ENCODE measurements around the gene SYNJ2. TPM values are rescaled to one million over a fixed set of nuclear protein-coding genes. Genes with fewer than 3 reads are reported as not detected.

The SYNJ2 gene
- total RNA-seq, 2 experiments from 2014 or later = 38.2 to 38.5 TPM

DNA sequence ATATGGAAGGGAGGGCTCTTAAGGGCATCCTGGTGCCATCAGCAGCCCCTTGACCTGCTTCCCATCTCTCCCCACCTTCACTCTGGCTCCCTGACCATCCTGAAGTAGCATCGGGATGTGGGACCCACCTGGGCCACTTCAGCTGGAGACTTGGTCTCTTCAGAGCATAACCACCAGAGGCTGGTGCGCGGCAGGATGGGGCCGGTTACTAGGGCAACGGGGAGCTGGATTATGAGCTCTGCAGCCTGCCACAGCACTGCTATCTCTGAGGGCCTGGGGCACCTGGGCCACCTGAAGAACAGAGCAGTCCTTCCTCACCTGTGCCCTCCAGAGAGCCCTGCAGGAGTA lies 79.7 kb downstream of the SYNJ2 start:
- H3K4me1 Mint-ChIP-seq (ENCODE audit: low read depth) = peaks cover 35% of the 10 kb centered on the region
- DNase-seq = no peak
- no peaks in the 10 kb centered on the region for H3K9me3 Mint-ChIP-seq (ENCODE audit: insufficient read depth)
- no peak overlapping the region for H3K4me3 Mint-ChIP-seq
- peaks cover 12% of the 10 kb centered on the region for H3K36me3 Mint-ChIP-seq (ENCODE audit: low read depth)
- POLR2A ChIA-PET = interaction anchor here (1.5 kb wide), 1 partner anchor 77 kb away, joined by 3 read pairs; no protein-coding TSS in a partner anchor
- H3K27ac Mint-ChIP-seq = no peak overlapping the region
- ATAC-seq = no peak
- CTCF ChIA-PET = interaction anchor here (1.1 to 1.4 kb wide), 3 partner anchors 9 to 393 kb away, joined by 3 to 10 read pairs (median 4); no protein-coding TSS in a partner anchor
- no peaks in the 10 kb centered on the region for H3K27me3 Mint-ChIP-seq (ENCODE audit: low read depth)

DNA sequence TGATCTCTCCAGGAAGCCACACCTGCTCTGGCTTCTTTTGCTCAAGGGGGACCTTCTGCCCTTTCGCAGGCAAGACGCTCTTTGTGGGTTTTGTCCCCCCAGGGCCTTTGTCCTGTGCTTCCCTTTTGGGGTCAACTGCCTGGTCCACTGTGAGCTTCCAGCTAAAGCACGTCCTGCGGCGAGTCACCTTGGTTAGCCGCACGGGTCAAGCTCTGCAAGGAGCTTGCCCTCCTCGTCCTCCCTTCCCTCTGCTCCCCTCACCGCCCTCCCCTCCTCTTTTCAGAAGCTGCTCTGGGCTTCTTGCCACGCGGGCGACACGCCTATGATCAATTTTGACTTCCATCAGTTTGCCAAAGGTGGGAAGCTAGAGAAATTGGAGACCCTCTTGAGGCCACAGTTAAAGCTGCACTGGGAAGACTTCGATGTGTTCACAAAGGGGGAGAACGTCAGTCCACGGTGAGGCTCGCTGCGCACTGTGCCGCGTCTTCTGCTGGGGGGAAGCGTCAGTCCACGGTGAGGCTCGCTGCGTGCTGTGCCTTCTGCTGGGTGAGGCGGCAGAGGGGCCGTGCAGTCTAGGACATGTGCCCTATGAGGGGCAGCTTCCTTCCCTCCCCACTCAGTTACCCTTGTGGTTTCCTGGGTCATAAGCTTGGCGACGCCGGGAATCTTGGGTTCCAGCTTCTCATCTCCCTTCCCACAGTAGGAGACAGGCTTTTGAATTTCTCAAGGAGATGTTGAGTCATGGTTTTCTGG lies 80.2 kb downstream of the SYNJ2 start:
- peaks cover 15% of the 10 kb centered on the region for H3K36me3 Mint-ChIP-seq (ENCODE audit: low read depth)
- H3K4me1 Mint-ChIP-seq (ENCODE audit: low read depth) = peaks cover 31% of the 10 kb centered on the region
- ChIA-PET POLR2A (interaction anchor here (1.5 kb wide), 1 partner anchor 77 kb away, joined by 3 read pairs; no protein-coding TSS in a partner anchor), CTCF (interaction anchor here (1.1 to 1.7 kb wide), 4 partner anchors 10 to 394 kb away, joined by 3 to 8 read pairs (median 6); no protein-coding TSS in a partner anchor)
- DNase-seq (no peak), ATAC-seq (no peak)
- no peak overlapping the region for H3K4me3 Mint-ChIP-seq
- H3K27ac Mint-ChIP-seq = no peak overlapping the region
- no peaks in the 10 kb centered on the region for H3K27me3 Mint-ChIP-seq (ENCODE audit: low read depth)
- no peaks in the 10 kb centered on the region for H3K9me3 Mint-ChIP-seq (ENCODE audit: insufficient read depth)

DNA sequence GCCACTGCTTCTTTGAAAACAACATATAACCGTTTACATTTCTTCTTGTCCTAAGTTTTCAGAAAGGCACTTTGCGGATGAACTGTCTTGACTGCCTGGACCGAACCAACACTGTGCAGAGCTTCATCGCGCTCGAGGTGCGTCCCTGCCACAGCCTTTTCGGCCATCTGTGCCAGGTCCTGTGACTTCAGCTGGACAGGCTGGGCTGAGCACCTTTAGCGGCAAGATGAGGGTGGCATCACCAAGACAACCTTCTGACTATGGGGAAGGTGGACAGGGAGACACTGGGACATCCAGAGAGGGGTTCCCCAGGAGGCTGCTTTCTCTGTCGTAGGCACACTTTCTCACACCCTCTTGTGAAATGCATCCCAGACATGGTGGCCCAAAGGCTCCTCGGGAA lies 82.1 kb downstream of the SYNJ2 start:
- DNase-seq (no peak), ATAC-seq (no peak)
- Mint-ChIP-seq H3K36me3 (ENCODE audit: low read depth) (peaks cover 19% of the 10 kb centered on the region), H3K4me3 (no peak overlapping the region), H3K4me1 (ENCODE audit: low read depth) (peaks cover 30% of the 10 kb centered on the region), H3K27ac (no peak overlapping the region), H3K9me3 (ENCODE audit: insufficient read depth) (no peaks in the 10 kb centered on the region), H3K27me3 (ENCODE audit: low read depth) (no peaks in the 10 kb centered on the region)
- ChIA-PET POLR2A (no interaction called here), CTCF (interaction anchor here (1.3 to 1.8 kb wide), 3 partner anchors 8 to 38 kb away, joined by 4 to 8 read pairs (median 8); no protein-coding TSS in a partner anchor)

DNA sequence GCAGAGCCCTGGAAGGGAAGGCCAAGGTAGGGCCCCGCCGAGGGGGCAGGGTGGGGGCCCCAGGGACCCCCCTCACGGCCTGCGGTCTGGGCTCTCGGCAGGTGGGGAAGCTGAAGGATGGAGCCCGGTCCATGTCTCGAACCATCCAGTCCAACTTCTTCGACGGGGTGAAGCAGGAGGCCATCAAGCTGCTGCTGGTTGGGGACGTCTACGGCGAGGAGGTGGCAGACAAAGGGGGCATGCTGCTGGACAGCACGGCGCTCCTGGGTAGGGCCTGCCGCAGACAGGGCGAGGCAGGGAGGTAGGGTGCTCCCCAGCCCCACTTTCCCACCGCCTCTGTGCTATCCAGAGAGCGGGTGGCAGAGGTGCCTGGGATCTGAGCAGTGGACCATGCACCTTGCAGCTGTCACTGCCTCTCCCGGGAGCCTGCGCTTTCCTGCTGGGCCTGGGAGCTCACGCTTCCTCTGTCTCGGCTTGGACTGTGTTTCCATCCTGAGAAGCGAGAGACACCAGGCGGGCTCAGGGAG lies 83.1 kb downstream of the SYNJ2 start:
- ChIA-PET CTCF (interaction anchor here (1.1 to 1.8 kb wide), 2 partner anchors 39 to 308 kb away, joined by 3 to 8 read pairs; no protein-coding TSS in a partner anchor), POLR2A (interaction anchor here (1.1 kb wide), 1 partner anchor 9 kb away, joined by 3 read pairs; no protein-coding TSS in a partner anchor)
- no peaks in the 10 kb centered on the region for H3K9me3 Mint-ChIP-seq (ENCODE audit: insufficient read depth)
- ATAC-seq (no peak), DNase-seq (no peak)
- H3K27ac Mint-ChIP-seq = no peak overlapping the region
- H3K27me3 Mint-ChIP-seq (ENCODE audit: low read depth) = no peaks in the 10 kb centered on the region
- H3K4me3 Mint-ChIP-seq = no peak overlapping the region
- H3K36me3 Mint-ChIP-seq (ENCODE audit: low read depth) = peaks cover 27% of the 10 kb centered on the region
- peaks cover 36% of the 10 kb centered on the region for H3K4me1 Mint-ChIP-seq (ENCODE audit: low read depth)

DNA sequence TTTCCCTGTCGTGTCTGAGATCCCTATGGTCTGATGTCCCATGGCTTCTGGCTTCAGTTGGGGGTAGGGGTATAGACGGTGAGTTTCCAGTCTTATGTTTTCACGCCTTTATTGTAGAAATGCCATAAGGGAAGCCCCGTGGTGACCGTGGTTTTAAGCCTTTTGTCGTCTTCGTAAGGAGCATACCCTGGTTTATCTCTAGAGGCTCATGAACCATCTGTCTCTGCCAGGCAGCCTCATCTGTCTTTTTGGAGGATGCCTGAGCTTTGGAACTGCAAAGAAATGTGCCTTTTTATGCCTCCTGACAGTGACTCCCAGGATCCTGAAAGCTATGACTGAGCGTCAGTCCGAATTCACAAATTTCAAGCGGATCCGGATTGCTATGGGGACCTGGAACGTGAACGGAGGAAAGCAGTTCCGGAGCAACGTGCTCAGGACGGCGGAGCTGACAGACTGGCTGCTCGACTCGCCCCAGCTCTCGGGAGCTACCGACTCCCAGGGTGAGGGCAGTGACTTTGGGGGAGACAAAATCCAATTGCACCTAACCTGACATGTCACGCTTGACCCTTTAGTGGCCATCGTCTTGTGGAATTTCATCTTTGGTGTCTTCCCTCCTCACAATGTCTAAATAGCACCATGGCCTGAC lies 84.6 kb downstream of the SYNJ2 start:
- H3K4me1 Mint-ChIP-seq (ENCODE audit: low read depth) = peaks cover 30% of the 10 kb centered on the region
- ChIA-PET CTCF (interaction anchor here (1.2 kb wide), 1 partner anchor 84 kb away, joined by 3 read pairs; the partner anchor contains the start of gene SYNJ2), POLR2A (interaction anchor here (1.0 kb wide), 1 partner anchor 11 kb away, joined by 3 read pairs; no protein-coding TSS in a partner anchor)
- no peak for DNase-seq
- peaks cover 32% of the 10 kb centered on the region for H3K36me3 Mint-ChIP-seq (ENCODE audit: low read depth)
- no peak for ATAC-seq
- no peak overlapping the region for H3K27ac Mint-ChIP-seq
- H3K27me3 Mint-ChIP-seq (ENCODE audit: low read depth) = no peaks in the 10 kb centered on the region
- H3K9me3 Mint-ChIP-seq (ENCODE audit: insufficient read depth) = no peaks in the 10 kb centered on the region
- no peak overlapping the region for H3K4me3 Mint-ChIP-seq

DNA sequence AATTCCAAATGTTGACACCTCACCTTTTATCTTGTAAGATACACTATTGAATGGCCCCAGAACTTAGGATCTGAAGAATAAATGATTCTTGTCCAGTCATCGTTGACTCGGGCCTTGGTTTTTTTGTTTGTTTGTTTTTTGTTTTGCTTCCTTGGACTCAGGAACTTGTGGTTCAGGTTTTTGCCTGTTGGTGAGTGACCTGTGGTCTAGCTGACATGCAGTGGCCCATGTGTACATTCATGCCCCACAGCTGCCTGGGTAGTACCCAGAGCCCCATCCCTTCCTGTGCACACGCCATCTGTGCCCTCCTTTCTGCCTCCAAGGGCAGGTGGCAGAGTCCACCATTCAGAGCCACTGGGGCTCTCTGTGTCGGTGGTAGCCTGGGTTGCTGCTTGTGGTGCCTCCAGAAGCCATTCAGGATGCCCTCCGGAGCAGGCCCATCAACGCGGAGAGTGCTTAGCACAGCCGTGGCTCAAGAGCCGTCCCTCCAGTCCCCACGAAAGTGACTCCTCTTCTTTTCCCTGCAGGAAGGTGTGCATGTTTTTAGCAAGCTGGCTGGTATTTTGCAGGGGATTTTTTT lies 85.9 kb downstream of the SYNJ2 start:
- no peak overlapping the region for H3K27ac Mint-ChIP-seq
- no peaks in the 10 kb centered on the region for H3K27me3 Mint-ChIP-seq (ENCODE audit: low read depth)

DNA sequence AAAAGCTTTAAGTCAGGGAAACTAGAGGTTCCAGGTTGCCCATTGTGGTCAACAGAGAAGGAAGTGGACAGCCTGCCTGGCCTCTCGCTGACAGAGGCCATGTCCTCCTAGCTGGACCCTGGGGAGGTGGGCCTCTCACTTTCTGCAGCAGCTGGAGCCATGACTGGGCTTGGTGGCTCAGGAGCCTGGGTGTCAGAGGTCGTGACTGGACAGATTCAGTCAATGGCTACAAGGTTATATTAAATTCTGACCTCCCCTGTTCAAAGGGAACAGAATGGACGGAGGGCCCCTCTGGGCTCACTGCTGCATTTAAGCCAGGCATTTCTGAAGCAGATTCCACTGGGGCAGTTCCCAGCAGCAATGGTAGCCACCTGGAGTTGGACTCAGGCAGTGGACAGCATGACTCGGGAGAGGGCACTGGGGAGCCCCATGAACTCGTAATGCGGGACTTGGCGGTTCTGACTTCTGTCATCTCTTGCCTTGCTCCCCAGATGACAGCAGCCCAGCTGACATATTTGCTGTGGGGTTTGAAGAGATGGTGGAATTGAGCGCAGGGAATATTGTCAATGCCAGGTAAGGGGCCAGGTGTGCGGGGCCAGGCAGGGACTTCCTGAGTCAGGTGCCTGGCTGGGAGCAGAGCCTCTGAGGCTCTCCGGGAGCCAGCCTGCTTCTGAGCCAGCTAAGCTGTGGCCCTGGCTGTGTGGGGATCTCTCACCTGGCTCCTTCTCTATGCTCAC lies 86.7 kb downstream of the SYNJ2 start:
- ChIA-PET CTCF (interaction anchor here (1.8 to 4.5 kb wide), 2 partner anchors 42 to 121 kb away, joined by 5 to 37 read pairs; no protein-coding TSS in a partner anchor), POLR2A (no interaction called here)
- Mint-ChIP-seq H3K36me3 (ENCODE audit: low read depth) (peaks cover 44% of the 10 kb centered on the region), H3K27ac (peak overlapping the region; percentile 68), H3K4me1 (ENCODE audit: low read depth) (peaks cover 44% of the 10 kb centered on the region), H3K27me3 (ENCODE audit: low read depth) (no peaks in the 10 kb centered on the region), H3K9me3 (ENCODE audit: insufficient read depth) (no peaks in the 10 kb centered on the region), H3K4me3 (no peak overlapping the region)
- DNase-seq (no peak), ATAC-seq (no peak)

More for the DNA sequence above, 85.9 kb downstream of the SYNJ2 start:
- CTCF ChIA-PET = interaction anchor here (0.8 kb wide), 1 partner anchor 41 kb away, joined by 4 read pairs; no protein-coding TSS in a partner anchor
- H3K4me1 Mint-ChIP-seq (ENCODE audit: low read depth) = peaks cover 42% of the 10 kb centered on the region
- no peak for DNase-seq
- no peaks in the 10 kb centered on the region for H3K9me3 Mint-ChIP-seq (ENCODE audit: insufficient read depth)
- no peak overlapping the region for H3K4me3 Mint-ChIP-seq
- ATAC-seq = no peak
- POLR2A ChIA-PET = no interaction called here
- H3K36me3 Mint-ChIP-seq (ENCODE audit: low read depth) = peaks cover 44% of the 10 kb centered on the region

DNA sequence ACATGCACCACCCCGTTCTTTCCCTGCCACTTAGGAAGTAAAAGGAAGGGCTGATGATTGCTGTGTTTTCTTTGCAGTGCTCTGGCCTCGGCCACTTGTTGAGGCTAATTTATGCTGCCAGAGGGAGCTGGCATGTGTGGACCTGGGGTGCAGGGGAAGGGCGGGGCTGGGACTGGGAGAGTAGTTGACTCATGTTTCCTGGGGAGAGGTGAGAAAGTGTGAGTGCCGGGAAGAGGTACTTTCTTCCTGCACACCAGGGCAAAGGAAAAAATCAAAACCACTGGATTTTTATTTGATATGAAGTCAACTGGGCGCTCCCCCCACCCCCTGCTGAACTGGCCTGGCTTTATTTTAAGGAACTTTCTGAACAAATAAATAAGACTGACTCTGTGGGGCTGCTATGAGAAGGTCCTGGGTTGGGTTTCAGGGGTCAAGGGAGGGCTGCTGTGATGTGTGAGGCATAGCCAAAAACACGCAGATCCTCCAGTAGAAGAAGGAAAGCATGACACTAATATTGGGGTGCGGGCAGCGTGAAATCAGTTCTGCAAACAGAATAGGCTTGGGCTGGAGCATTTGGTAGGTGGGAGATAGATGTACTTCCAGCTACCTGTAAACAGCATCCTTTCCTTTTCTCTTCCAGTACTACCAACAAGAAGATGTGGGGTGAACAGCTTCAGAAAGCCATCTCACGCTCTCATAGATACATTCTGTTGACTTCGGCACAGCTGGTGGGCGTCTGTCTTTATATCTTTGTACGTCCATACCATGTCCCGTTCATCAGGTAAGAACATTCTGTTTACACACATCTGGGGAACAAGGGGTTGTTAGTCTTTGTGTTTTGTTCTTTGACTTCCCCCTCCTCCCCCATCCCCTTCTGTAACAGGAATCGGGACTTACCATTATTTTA lies 87.5 kb downstream of the SYNJ2 start:
- Mint-ChIP-seq H3K4me3 (no peak overlapping the region), H3K4me1 (ENCODE audit: low read depth) (peaks cover 44% of the 10 kb centered on the region), H3K27ac (peak overlapping the region; percentile 68), H3K36me3 (ENCODE audit: low read depth) (peaks cover 44% of the 10 kb centered on the region), H3K27me3 (ENCODE audit: low read depth) (no peaks in the 10 kb centered on the region), H3K9me3 (ENCODE audit: insufficient read depth) (no peaks in the 10 kb centered on the region)
- POLR2A ChIA-PET = no interaction called here
- CTCF ChIA-PET = interaction anchor here (1.8 to 4.9 kb wide), 3 partner anchors 38 to 122 kb away, joined by 5 to 37 read pairs (median 26); no protein-coding TSS in a partner anchor
- no peak for DNase-seq
- ATAC-seq = no peak

DNA sequence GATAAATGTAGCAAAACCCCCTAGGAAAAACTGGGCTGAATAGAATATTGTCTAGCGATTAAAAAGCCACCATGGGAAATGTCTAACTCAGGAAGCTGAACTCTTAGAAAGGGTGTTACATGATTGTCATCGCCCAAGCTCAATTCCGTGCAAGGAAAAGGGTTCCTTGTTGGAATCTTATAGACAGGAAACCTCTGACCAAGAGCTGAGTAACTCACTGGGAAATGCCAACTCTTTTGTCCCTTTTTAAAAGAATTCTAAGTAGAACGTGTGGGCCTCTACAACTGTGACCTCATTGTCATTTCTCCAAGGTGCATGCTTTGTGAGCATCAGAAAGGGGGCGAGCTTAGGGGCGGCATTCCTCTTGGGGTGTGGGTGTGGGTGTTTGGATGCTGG lies 88.1 kb downstream of the SYNJ2 start:
- H3K27ac Mint-ChIP-seq = no peak overlapping the region

DNA sequence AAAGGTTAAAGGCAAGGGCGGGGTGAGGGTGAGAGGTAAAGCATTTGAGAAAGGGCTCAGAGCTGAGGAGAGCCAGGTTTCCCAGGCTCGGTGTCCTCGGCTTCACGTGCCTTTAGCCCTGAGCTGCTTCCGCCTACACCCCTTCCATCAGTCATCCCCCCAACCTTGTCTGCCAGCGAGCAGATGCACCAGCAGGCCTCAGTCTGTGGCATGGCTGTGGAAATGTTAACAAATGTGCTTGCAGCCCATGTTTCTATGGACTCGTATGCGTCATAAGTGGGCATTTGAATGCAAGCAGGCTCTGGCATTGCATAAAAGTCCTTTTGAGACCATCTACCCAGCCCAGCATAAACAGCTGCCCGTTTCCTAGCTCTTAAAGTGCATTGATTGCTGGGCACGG lies 88.8 kb downstream of the SYNJ2 start:
- Mint-ChIP-seq H3K4me3 (no peak overlapping the region), H3K9me3 (ENCODE audit: insufficient read depth) (no peaks in the 10 kb centered on the region), H3K4me1 (ENCODE audit: low read depth) (peaks cover 44% of the 10 kb centered on the region), H3K36me3 (ENCODE audit: low read depth) (peaks cover 50% of the 10 kb centered on the region), H3K27ac (no peak overlapping the region), H3K27me3 (ENCODE audit: low read depth) (no peaks in the 10 kb centered on the region)
- no peak for ATAC-seq
- CTCF ChIA-PET = interaction anchor here (0.7 to 4.9 kb wide), 9 partner anchors 10 to 87 kb away, joined by 3 to 37 read pairs (median 10); partner anchors contain the start of gene SYNJ2
- POLR2A ChIA-PET = no interaction called here
- DNase-seq = no peak

More for the DNA sequence above, 88.1 kb downstream of the SYNJ2 start:
- H3K27me3 Mint-ChIP-seq (ENCODE audit: low read depth) = no peaks in the 10 kb centered on the region
- DNase-seq (no peak), ATAC-seq (no peak)
- peaks cover 48% of the 10 kb centered on the region for H3K36me3 Mint-ChIP-seq (ENCODE audit: low read depth)
- H3K4me3 Mint-ChIP-seq = no peak overlapping the region
- ChIA-PET POLR2A (no interaction called here), CTCF (interaction anchor here (1.1 to 4.9 kb wide), 4 partner anchors 39 to 122 kb away, joined by 3 to 37 read pairs (median 16); no protein-coding TSS in a partner anchor)
- H3K4me1 Mint-ChIP-seq (ENCODE audit: low read depth) = peaks cover 45% of the 10 kb centered on the region
- no peaks in the 10 kb centered on the region for H3K9me3 Mint-ChIP-seq (ENCODE audit: insufficient read depth)

All from activated CD8-positive, alpha-beta T cell treated with anti-CD3 and anti-CD28 coated beads, Interleukin-2, amount 10 ng/mL, durations not matched to agents 7 days and 5 days (primary cell).